Measurements from ENCODE around the gene KRT6B.

GRCh38 chr12:52469853-52470252, 17.9 kb upstream of the KRT6B start:
- TF ChIP-seq TFAP4 (CRISPR knock-in tag; IDR thresholded peaks at IDR 0.05; ENCODE audit: borderline replicate concordance): no peak
- no peak for TF ChIP-seq NR2C2 (CRISPR knock-in tag; IDR thresholded peaks at IDR 0.05)
- no peak for TF ChIP-seq NR2C2 (tag; IDR thresholded peaks at IDR 0.05)
- no peak for TF ChIP-seq POLR2G (IDR thresholded peaks at IDR 0.05; ENCODE audit: low read depth, low read length)
- no peak for TF ChIP-seq POLR2A (conservative IDR thresholded peaks at IDR 0.05)
- TF ChIP-seq ZNF224 (CRISPR knock-in tag; IDR thresholded peaks at IDR 0.05): no peak
